ENCODE measurements around the gene TMEM9.

The TMEM9 gene

DNA sequence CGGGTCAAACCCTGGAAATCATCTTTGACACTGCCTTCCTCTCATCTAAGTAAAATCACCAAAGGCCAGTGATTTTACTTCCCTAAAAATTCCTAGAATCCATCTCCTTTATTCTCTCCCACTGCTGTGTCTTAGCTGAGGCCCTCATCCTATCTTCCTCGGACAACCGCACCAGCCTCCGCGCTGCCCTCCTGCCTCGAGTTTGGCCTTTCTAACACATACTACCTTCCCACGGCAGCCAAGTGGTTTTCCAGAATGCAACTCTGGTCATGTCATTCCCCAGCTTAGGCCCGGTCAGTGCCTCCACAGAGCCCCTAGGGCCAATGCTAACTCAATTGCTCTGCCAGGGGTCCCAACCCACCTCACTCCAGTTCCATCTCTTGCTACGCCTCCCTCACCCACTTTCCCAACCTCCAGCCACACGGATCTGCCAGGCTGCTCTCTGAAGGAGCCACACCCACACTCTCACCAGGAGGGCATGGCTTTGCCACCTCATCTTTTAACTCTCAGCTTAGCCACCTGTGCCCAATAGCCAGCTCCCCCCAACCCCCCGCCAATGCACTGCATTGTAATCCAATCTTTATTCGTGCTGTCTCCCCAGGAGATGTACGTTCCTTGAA lies 6.8 kb downstream of the TMEM9 start:
- DNase-seq (ENCODE audit: insufficient read length, low spot score) (no peak), FAIRE-seq (no peak)

DNA sequence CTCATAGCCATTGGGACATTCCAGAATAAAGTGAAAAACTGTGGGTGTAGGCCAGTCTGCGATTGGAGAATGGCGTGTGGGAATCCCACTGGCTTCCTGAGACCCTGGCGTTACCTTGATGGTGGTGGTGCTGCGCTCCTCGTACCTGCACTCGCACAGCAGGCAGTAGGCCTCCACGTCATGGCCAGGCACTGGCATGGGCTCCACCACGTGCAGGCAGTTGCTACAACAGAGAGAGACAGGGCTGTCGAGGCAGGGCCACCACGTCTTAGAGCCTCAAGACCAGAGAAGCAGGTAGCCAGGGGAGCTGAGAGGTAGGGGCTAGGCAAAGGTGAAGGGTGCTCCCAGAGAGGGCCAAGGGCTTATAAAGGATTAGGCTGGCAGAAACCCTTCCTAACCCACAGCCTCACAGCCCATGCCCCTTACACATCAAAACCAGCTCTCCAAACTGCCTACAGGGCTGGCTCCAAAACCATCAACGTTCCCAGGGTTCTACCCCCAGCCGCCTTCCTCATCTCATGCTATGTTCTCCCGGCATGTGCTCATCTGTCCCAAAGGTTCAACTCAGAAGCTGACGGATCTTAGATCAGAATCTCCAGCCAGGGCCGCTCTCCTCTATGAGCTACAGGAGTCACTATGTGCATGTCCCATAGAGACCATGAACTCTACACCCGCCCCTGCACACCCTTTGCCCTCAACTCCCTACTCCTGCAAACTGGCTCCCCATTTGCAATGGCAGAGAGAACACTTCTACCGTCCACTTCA lies 7.5 kb downstream of the TMEM9 start:
- FAIRE-seq (no peak), DNase-seq (ENCODE audit: insufficient read length, low spot score) (no peak)

DNA sequence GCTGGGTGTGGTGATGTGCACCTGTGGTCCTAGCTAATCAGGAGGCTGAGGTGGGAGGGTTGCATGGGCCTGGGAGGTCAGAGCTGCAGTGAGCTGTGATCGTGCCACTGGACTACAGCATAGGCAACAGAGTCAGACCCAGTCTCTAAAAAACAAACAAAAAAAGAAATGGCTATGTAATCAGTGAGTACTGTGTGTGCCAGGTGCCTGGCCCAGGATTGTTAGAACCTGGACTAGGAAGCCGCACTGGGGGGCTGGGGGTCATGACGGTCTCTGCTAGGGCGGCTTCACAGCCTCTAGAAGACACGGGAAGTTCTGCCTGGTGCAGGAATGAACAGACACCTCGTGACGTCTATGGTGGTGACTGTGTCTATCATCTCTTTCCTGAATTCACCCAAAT lies 8.5 kb downstream of the TMEM9 start:
- no peak for FAIRE-seq
- DNase-seq (ENCODE audit: insufficient read length, low spot score) = no peak

DNA sequence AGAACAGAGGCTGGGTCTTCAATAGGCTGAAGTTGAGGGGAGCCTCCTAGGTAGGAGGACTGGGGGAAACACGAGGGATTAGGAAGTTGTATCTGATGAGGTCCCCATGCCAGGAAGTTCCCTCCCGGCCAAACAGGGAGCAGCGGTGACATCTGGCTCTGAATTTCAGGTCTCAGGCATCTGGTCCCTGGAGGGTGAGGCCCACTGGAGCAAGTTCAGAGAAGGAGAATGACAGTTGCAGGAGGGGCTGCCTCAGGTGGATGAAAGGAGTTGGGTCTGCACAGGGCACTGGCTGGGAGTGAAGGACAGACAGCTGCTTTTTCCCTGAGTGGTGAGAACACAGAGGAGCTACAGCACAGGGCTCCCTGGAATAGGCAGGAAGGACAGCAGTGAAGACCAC lies 9.1 kb downstream of the TMEM9 start:
- FAIRE-seq = no peak
- DNase-seq (ENCODE audit: insufficient read length, low spot score) = no peak

DNA sequence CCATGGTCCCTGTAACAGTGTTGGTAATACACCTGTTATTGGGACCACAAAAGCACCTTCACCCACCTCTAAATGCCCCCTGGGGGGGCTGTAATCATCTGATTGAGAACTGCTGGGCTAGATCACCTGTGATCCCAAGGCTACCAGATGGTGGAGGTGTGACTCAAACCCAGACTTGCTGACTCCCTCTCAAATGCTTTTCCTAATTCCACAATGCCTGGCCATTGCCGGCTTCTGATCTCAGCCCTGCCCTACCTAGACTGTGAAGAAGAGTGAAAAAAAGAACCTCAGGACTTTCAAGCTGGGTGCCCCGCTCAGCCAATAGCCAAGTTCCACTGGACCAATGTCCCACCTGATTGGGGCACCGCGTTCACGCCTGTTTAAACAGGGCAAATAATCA lies 9.6 kb downstream of the TMEM9 start:
- FAIRE-seq (no peak), DNase-seq (ENCODE audit: insufficient read length, low spot score) (no peak)

DNA sequence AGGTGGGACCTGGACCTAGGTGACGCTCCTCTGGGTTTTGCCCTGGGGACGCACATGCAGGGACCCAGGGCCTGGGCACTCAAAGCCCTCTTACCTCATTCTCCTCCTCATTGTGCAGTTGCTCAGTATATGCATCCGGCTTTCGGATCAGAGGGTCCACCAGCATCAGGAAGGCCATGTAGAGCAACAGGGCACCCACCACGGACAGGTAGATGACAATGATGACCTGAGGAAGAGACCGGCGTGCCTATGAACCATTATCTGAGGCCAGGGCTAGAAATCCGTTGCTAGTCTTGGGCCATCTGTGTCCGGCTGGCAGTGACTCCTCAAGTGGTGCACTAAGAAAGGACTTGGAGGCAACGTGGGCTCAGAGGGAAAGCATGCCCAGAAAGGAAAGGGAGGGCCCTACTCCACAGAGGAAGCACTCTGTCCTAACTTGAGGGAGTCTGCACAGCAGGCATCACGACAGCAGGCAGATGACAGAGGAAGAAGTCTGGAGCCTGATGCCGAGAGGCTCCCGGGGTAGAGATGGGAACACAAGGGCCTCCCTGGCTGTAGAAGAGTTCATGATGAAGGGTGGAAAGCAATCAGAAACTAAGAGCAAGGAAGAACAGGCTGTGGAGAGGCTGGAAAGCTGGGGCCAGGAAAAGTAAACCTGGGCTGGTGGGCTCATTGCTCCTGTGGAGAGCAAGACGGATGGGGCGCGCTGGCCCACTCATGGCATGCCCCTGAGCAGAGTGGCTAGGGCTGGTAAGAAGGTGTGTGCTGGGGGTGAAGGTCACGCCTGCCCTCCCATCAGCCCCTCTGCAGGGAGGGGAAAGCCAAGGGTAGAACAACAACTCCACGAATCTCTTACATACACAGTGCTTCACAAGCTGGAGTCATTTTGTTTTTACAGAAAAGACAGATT lies 10.3 kb downstream of the TMEM9 start:
- no peak for DNase-seq (ENCODE audit: insufficient read length, low spot score)

DNA sequence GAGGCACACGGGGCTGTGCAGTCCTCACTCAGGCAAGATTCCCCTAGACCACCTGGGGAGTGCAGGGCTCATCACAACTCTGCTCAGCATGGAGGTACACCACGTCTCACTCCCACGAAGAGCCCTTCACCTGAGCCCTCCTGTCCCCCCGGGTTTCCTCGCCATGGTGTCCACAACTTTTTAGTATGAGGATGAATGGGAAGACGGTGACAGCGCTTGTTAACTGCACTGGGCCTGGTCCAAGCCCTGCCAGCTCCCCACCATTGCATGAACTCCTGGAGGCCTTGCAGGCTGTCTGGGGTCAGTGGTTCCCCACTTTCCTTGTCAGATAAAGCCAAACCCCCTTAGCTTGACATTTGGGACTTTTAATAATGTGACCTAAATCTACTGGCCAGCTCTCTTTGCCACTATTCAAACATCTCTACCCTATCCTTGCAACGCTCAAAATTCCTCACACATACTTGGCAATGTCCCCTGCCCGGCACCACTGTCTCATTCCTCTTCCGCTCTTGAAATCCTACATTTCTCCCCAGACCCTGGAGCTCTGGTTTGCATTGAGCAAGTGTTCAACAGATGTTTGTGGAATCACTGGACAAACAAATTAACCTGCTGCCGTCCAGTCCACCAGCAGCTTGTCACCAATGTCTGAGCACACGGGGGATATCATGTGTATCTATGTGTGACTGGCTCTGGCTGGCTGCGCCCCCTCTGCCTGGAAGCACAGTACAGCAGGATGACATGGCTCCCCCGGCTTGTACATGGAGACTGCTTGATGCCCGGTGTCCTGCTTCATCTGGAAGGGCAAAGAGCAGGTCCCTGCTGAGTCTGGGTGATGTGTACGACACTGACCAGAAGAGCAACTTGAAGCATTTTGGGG lies 11.2 kb downstream of the TMEM9 start:
- FAIRE-seq = no peak
- DNase-seq (ENCODE audit: insufficient read length, low spot score) = no peak

More for the DNA sequence above, 10.3 kb downstream of the TMEM9 start:
- FAIRE-seq = no peak

DNA sequence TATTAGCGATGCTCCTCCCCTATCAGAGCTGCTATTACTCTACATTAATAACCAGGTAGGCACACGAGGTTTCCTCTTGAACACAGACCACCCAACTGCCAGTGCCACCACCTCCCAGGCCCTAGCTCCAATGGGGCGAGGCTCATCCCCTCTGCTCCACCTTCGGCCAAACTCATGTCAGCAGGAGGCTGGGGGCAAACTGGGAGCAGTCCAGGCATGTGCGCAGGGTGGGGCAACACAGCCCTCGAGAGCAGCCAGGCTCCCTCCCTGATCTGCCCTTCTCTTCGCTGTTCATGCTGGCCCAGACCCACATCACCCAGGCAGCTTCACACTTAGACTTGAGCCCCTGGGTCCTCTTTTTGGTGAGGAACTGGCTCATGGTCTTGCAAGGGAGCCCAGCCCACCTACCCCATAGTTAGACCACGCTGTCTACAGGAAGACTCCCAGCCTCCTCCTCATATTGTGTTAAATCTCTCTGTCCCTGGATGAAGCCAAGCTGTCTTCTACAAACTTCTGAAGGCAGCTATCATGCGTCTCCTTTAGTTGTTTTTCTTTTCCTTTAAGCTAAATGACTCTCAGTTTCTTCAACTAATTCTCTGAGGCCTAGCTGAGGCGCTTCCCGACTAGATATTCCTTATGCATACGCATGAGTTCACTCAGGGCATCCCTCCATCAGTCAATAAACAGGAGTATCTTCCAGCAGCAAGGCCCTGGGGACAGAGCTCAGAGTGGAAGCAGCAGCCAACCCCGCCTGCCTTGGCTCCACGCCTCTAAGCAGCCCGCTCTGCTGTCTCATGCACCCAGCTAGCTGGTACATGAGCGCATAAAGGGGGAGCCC lies 12.0 kb downstream of the TMEM9 start:
- DNase-seq (ENCODE audit: insufficient read length, low spot score) (no peak), FAIRE-seq (no peak)

DNA sequence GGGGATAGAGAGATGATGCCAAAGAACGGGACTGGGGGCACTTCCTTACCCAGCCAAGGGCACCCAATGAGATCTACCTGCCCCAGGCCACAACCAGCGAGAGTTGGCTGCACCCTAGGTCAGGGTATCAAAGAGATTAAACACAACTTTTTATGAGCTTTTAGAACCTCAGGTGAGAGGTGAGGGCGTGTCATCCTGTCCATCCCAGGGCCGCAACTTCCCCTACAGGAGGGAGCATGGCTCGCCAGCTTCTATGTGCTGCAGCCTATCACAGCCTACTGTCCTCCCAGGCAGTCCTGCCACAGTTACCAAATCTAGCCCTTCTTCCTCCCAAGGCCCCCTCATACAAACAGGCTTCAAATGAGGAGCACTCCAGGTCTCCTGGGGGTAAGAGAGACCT lies 12.9 kb downstream of the TMEM9 start:
- no peak for DNase-seq (ENCODE audit: insufficient read length, low spot score)
- no peak for FAIRE-seq

DNA sequence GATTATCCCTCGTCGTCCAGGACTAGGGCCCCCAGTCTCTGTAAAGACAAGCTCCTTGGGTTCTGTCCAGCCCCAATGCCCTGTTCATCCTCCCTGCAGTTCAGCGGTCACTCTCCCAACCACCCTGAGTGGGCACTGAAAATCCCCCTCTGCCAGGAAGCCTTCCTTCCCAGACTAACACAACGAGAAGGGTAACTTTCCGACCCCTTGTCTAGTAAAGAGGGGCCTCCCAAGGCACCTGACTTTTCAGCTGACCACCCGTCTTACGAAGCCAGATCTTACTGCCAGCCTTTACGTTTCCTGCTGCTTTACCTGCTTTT lies 13.4 kb downstream of the TMEM9 start:
- FAIRE-seq (no peak), DNase-seq (ENCODE audit: insufficient read length, low spot score) (no peak)

DNA sequence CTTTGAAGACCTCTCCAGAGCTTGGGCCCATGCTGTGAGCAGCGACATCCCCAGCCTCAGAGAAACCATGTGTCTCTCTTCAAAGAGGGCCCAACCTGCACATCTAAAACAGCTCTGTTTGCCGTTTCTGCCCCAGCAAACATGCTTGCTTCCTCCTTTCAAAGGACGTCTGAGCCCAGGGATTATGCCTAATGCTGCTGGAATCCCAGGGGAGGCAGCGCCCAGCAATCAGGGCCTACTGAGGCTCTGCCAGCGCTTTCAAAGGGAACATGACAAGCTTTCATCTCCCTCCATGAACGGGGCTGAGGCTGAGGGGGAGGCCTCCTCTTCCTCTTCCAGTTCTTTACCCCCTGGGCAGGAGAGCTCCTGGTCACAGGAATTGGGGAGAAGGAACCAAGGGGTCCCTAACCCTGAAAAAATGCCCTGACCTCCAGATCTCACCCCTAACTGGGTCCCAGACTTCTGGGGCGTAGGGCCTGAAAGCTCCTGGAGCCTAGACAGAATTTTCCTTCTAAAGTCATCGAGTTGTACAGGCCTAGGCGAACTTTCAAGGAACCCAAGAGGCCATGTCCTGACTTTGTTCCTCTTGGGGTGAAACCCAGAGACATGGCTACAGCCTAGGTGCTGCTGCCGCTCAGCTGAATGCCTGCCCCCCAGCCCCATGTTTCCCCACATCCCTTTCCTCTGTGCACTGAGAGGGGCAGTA lies 13.9 kb downstream of the TMEM9 start:
- FAIRE-seq (no peak), DNase-seq (ENCODE audit: insufficient read length, low spot score) (no peak)

DNA sequence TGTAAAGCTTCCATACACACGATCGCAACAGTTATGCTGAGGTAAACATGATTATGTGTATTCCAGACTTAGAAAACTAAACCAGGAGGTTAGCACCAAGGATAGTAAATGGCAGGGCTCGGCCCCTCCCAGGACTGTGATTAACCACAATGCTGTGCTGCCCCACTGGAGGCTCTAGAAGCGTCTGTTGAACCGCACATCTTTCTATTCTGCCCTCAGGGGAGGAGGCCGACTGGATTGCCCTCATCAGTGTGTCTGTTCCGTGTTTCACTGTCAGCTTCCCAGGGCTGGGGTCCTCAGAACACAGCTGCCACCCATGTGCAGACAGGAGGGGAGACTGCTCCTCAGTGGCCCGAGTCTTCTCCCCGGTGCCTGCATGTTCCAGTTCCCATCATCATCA lies 14.5 kb downstream of the TMEM9 start:
- DNase-seq (ENCODE audit: insufficient read length, low spot score) (no peak), FAIRE-seq (no peak)

DNA sequence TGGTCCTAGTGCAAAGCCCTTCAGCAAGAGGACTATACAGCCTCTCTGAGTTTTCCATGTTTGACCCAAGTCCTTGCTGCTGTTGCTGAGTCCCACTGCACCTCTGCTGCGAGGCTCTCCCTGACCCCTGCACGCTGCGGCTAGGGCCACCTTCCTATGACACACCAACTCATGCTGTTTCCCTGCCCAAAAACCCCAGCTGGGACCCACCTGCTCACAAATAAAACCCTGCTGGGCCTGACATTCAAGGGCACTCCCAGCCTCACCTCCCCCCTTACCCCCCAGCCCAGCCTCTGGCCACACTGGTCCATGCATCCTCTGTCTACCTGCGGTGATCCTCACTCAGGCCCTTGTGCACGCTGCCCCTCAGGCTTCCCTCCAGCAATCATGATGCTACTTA lies 15.0 kb downstream of the TMEM9 start:
- DNase-seq (ENCODE audit: insufficient read length, low spot score) (no peak), FAIRE-seq (no peak)

DNA sequence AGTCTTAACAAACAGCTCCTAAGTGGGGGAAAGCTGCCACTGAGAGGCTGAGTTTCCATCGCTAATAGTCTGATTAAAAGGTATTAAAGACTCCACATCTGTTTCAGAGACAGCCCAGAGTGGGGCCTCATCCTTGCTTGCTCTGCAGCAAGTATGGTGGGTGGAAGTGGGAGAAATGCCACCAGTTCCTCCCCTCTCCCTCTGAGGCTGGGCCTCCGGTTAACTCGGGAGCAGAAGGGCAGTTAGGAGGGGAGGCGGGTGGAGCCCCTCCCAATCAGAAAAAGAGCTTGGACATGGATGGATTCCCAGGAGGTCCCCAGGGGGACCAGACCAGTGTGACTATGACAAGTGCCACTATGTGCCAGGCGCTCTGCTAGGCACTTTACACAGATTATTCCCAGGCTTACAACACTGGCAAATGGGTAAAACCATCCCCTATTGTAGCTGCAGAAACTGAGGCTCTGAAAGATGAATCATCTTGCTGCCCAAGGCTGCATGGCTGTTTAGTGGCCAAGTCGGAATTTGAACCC lies 15.9 kb downstream of the TMEM9 start:
- FAIRE-seq (no peak), DNase-seq (ENCODE audit: insufficient read length, low spot score) (no peak)

DNA sequence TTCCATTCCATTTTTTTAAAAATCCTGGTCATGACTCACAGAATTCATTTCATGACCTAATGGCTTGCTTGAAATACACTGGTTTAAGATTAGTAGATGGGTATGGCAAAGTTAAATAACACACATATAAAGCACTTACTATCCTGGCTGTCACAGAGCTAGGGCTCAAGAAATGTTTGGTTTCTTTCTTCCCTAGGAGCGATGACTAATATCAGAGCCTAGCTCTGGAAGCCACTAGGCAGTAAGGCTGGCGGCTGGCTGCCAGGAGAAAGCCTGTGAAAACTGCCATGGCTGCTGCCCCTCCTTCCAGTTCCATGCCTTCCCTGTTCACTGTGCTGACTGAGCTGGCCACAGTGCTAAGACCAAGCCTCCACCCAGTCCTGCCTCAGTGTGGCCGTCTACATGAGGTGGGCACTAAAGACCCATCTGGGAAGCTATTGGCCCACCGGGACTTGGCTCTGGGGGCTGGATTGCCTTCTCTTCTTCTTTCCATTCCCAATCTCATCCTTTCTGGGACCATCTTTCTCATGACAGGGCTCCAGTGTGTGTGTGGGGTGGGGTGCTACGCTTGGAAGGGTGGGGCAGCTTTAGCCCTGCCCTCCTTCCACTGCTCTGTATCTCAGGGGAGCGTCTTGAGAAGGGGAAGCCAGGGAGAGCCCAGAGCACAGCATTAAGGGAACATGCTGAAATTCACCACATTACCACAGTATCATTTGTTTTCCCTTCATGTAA lies 16.5 kb downstream of the TMEM9 start:
- DNase-seq (ENCODE audit: insufficient read length, low spot score) (no peak), FAIRE-seq (peak; percentile 40)

DNA sequence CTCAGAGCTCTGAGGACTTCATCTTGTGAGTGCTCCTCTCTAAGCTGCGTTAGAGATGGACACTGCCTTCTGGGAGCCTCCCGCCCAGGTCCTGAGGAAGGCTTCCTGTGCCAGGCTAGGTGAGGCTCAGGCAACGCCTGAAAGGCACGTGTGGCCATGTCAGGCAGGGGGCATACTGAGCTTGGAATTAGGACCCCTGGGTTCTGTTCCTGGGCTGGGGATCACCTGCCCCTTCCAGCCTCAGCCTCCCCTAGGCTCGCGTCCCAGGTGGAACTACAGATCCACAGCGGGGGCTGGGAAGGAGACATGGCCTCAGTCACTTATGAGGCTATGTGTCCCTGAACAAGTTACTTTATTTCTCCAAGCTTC lies 17.3 kb downstream of the TMEM9 start:
- FAIRE-seq (no peak), DNase-seq (ENCODE audit: insufficient read length, low spot score) (no peak)

DNA sequence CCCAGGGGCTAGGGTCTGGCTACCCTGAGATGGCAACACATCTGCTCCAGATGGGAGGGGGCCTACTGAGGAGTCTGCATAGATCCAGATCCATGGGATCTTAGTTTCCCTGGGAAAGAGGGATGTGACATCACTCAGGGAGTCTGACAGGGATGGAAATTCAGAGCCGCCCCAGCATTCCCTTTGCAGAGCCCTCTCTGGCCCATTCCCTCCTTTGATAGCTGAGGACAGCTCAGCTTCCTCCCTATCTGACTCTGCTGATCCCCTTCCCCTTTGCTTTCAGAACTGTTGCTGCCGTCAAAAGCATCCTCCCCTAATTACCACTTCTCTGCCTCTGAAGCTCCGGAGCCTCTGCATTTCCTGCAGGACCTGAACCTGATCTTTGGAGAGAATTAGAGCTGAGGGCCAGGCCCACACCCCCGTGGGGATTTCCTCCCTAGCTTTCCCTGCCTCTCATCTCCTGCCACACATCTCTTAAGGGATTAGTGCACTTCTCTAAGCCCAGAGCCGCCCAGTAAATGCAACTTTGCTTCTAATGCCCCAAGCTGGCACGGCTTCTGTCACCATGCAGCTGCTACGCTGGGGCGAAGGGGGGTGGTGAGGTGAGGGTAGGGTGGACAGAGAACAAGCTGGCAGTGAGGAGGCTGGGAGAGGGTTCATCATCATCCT lies 17.8 kb downstream of the TMEM9 start:
- FAIRE-seq (no peak), DNase-seq (ENCODE audit: insufficient read length, low spot score) (no peak)

DNA sequence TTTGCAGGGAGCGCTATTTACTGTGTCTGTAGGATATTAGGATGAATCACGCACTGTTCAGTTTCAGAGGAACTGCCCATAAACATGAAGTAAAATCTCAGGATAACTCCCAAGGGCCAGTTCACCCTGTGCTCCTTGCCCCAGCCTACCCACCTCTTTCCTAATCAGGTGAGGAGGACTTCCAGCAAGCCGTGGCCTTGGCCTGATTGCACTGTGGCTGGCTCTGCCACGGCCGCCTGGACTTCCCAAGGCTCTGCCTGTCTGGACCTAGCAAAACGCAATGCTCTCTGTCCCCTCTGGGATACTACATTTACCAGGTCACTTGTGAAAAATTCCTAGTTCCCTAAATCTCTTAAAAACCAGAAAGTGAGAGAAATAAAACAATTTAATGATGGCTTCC lies 19.9 kb downstream of the TMEM9 start:
- FAIRE-seq = no peak
- DNase-seq (ENCODE audit: insufficient read length, low spot score) = no peak
